NCI-H2171 (cell line): ENCODE results near the gene C1QL4.
A peak's percentile ranks its signal among the peaks of the same experiment; 100 is the strongest.
"Not testable (repeated sequence)": the region's sequence is repeated elsewhere in the genome, so short reads cannot be mapped to it uniquely, and the experiment has no call there.

Experiments used
- DNase-seq: peaks from one replicate; lab custom pipeline; 2025; lab: John Stamatoyannopoulos, UW

C1QL4 gene

DNA sequence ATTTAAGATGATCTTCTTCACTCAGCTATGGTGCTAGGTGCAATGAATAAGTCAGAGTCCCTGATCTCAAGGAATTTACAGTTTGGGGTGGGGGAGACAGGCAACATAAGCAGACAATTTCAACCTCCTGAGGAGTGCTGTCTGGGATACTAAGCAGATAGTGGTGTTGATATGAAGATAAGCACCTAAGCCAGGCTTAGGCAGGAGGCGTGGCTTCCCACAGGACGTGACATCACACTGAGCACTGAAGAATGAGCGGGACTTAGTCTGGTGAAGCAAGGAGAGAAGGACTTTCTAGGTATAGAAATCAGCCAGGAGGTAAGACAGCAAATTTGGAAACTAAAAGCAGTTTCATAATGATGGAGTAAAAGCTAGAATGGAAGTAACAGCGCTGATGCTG lies 35.2 kb downstream of the C1QL4 start:
- no peak for DNase-seq

GRCh38 chr12:49298160-49298559 lies 38.8 kb downstream of the C1QL4 start:
- DNase-seq: no peak

GRCh38 chr12:49297695-49298060 lies 39.3 kb downstream of the C1QL4 start:
- DNase-seq: no peak

- peak; percentile 55 for DNase-seq
Measured at GRCh38 chr12:49296836-49297694, 39.9 kb downstream of the C1QL4 start.

GRCh38 chr12:49296034-49296835 lies 40.8 kb downstream of the C1QL4 start:
- peak; percentile 47 for DNase-seq

- no peak for DNase-seq
Measured at GRCh38 chr12:49295082-49295936, 41.7 kb downstream of the C1QL4 start, which contains the start of gene PRPH. Gene PRPH (plus strand): TSS chr12:49295147. CDS start chr12:49295201, 54 bp downstream.

GRCh38 chr12:49294804-49295081 lies 42.2 kb downstream of the C1QL4 start:
- DNase-seq: no peak

- DNase-seq: peak; percentile 53
Measured at GRCh38 chr12:49294086-49294803, 42.7 kb downstream of the C1QL4 start.

GRCh38 chr12:49293056-49293956 lies 43.7 kb downstream of the C1QL4 start:
- DNase-seq: peak; percentile 78

DNA sequence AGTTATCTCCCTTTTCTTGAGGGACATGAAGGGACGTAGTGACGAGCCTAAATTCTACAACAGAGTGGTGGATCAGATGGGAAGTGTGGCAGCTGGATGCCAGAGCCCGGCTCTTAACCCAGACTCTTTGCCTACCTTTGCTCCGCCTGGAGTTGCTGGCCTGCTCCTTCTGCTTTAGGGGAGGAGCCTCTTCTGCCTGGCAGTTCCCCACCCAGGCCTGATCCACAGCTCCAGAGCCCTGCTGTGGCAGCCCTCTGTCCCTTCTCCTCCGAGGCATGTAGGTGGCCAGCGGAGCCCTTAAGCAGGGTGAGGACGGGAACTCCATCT lies 44.3 kb downstream of the C1QL4 start:
- DNase-seq: peak; percentile 31

GRCh38 chr12:49288922-49289555 lies 47.9 kb downstream of the C1QL4 start:
- DNase-seq: no peak

DNA sequence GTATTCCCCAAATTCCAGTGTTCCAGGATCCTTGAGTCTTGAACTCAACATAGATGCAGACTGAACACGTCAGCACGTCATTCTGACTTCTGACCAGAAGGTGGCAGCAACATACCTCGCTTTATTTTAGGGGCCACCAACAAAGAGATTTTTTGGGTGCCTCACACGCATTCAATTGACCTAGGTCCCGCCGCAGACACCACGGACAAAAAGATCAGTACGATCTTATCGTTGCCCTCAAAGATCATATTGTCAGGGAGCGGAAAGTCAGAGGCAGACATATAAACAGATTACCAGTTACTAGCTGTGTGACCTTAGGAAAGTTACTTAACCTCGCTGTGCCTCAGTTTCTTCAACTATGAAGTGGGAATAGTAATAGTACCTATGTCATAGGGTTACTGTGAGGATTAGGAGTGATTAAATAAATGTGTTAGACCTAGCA lies 48.6 kb downstream of the C1QL4 start:
- no peak for DNase-seq

- DNase-seq: no peak
Measured at GRCh38 chr12:49287876-49288275, 49.1 kb downstream of the C1QL4 start.

DNA sequence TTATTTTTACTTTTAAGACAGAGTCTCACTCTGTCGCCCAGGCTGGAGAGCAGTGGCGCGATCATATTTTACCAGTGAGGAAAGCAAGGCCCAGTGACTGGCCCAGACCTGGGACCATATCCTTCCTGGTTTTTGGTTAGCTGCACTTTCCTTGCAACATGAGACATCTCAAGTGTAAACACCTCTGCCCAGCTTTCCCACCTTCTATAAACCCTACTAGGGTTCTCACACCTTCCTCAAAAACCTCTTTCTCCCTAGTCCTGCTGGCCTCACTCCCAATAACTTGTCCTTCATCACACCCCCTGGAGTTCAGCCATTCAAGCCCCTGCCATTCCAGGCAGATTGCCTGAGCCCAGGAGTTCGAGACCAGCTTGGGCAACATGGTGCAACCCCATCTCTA lies 52.3 kb downstream of the C1QL4 start:
- DNase-seq: no peak

- no peak for DNase-seq
Measured at GRCh38 chr12:49283541-49284429, 53.2 kb downstream of the C1QL4 start.

DNA sequence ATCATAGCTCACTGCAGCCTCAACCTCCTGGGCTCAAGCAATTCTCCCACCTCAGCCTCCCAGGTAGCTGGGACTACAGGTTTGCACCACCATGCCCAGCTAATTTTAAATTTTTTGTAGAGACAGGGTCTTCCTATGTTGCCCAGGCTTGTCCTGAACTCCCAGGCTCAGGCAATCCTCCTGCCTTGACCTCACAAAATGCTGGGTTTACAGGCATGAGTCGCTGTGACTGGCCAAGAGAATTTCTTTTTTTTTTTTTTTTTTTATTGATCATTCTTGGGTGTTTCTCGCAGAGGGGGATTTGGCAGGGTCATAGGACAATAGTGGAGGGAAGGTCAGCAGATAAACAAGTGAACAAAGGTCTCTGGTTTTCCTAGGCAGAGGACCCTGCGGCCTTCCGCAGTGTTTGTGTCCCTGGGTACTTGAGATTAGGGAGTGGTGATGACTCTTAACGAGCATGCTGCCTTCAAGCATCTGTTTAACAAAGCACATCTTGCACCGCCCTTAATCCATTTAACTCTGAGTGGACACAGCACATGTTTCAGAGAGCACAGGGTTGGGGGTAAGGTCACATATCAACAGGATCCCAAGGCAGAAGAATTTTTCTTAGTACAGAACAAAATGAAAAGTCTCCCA lies 54.1 kb downstream of the C1QL4 start:
- DNase-seq: not testable (repeated sequence)
